Endothelial cell of umbilical vein (primary cell): ENCODE data around the gene DGKH.

Source experiments
- EZH2 ChIP-seq: IDR thresholded peaks from 2 replicates; pipeline ENCODE4 v1.6.1; 2012; ENCODE audit warnings: borderline replicate concordance, low read depth, mild to moderate bottlenecking, moderate library complexity, low read length, inconsistent platforms; ENCODE audit not compliant: severe bottlenecking
- FOS ChIP-seq: IDR thresholded peaks from 2 replicates; pipeline ENCODE4 v1.6.1; 2011; ENCODE audit warnings: mild to moderate bottlenecking, low read length, moderate library complexity, borderline replicate concordance; ENCODE audit not compliant: insufficient read depth
- GATA2 ChIP-seq: IDR thresholded peaks from 2 replicates; pipeline ENCODE4 v1.7.0; 2011; ENCODE audit warnings: low read depth, mild to moderate bottlenecking, moderate library complexity, mixed read lengths, low read length; ENCODE audit not compliant: insufficient read length, insufficient read depth
- JUN ChIP-seq: IDR thresholded peaks from 2 replicates; pipeline ENCODE4 v1.6.1; 2011; ENCODE audit warnings: borderline replicate concordance, low read depth; ENCODE audit not compliant: insufficient read length, insufficient read depth
- MYC ChIP-seq: IDR thresholded peaks from one replicate; pipeline ENCODE4 v1.6.1; 2011; ENCODE audit warnings: mild to moderate bottlenecking, low read depth, low read length
- POLR2A ChIP-seq: IDR thresholded peaks from 2 replicates; pipeline ENCODE4 v1.6.1; 2012; ENCODE audit warnings: low read depth, mild to moderate bottlenecking, control low read depth, low read length
- POLR2AphosphoS5 ChIP-seq: IDR thresholded peaks from 2 replicates; pipeline ENCODE4 v1.6.1; 2012; ENCODE audit warnings: low read depth, mild to moderate bottlenecking, control low read depth, low read length, moderate library complexity; ENCODE audit not compliant: insufficient read depth
- TF ChIP-seq, protein P1 (sequence below), 2 donors: IDR thresholded peaks; 1 replicate in 1 of 2; 2 replicates in 1 of 2; pipeline ENCODE4 v1.5.1; 2011; ENCODE audit warnings: low read length in 2 of 2, mild to moderate bottlenecking in 2 of 2, moderate library complexity in 2 of 2, control low read depth in 1 of 2, inconsistent platforms in 1 of 2, low read depth in 1 of 2; ENCODE audit not compliant: insufficient read depth in 1 of 2; ENCODE audit errors: extremely low read depth in 1 of 2
- TF ChIP-seq, protein P2 (sequence below): IDR thresholded peaks from 2 replicates; pipeline ENCODE4 v1.6.1; 2011; ENCODE audit not compliant: insufficient read depth, insufficient read length

DNA sequence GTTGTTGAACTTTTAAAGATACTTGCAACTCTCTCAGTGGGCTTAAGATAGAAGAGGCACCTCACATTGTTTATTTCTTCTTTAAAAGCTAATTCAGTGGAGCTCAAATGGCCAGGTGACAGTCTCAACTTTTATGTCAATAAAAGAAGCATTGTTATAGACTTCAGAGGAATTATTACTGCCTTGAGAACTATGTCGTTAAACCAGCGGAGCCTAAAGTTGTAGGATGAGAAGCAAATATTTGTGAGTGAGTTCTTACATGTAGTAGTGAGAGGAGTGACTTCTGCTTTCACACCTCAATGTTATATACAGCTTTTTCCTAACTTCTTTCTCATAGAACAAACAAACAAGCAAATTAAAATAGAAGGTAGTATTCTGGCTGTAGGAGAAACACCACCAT, 31.2 kb upstream of the DGKH start:
- TF ChIP-seq, protein P1, sequence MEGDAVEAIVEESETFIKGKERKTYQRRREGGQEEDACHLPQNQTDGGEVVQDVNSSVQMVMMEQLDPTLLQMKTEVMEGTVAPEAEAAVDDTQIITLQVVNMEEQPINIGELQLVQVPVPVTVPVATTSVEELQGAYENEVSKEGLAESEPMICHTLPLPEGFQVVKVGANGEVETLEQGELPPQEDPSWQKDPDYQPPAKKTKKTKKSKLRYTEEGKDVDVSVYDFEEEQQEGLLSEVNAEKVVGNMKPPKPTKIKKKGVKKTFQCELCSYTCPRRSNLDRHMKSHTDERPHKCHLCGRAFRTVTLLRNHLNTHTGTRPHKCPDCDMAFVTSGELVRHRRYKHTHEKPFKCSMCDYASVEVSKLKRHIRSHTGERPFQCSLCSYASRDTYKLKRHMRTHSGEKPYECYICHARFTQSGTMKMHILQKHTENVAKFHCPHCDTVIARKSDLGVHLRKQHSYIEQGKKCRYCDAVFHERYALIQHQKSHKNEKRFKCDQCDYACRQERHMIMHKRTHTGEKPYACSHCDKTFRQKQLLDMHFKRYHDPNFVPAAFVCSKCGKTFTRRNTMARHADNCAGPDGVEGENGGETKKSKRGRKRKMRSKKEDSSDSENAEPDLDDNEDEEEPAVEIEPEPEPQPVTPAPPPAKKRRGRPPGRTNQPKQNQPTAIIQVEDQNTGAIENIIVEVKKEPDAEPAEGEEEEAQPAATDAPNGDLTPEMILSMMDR (IDR thresholded peaks at IDR 0.05; ENCODE audit: extremely low read depth in 1 of 2, insufficient read depth in 1 of 2, low read depth in 1 of 2, low read length in 2 of 2), result no peak
- TF ChIP-seq POLR2A (no peak), POLR2AphosphoS5 (no peak), GATA2 (no peak), MYC (no peak), JUN (no peak), EZH2 (no peak), FOS (no peak)
- TF ChIP-seq, protein P2, sequence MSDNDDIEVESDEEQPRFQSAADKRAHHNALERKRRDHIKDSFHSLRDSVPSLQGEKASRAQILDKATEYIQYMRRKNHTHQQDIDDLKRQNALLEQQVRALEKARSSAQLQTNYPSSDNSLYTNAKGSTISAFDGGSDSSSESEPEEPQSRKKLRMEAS, result no peak
